K562 (cell line): ENCODE measurements around the gene SNX17. TPM values are rescaled to one million over a fixed set of nuclear protein-coding genes. Genes with fewer than 3 reads are reported as not detected.

ENCODE experiments used
- ATAC-seq: fragments of 200-7000 bp; cut with Tn5 transposase; 3 replicates; pipeline ENCODE4 v1.9.1; 2020; ENCODE audit warnings: moderate library complexity
- BruUV-seq: library from RNA; stranded (reverse); fragments of 400-500 nt; replicated peaks from 2 replicates; lab custom pipeline; 2021; lab: Mats Ljungman, UMichigan
- CTCF ChIA-PET: fragments of 300-600 bp; formaldehyde crosslinking; extraction: SDS; loops from one replicate; lab custom pipeline; 2021; ENCODE audit warnings: low intra/inter-chr PET ratio; lab: Yijun Ruan, JAX
- POLR2A ChIA-PET: fragments of 300-600, 350-650 bp; sonication (Branson Sonifier 250); formaldehyde crosslinking; extraction: SDS; loops from one replicate; lab custom pipeline; 2021; ENCODE audit warnings: antibody characterized with exemption, inconsistent platforms; lab: Yijun Ruan, JAX
- DNase-seq, 4 experiments: peaks; one replicate each; pipeline versions ENCODE4 v3.0.0 to v3.0.0-alpha.2; 2011 to 2018; ENCODE audit warnings: low spot score in 3 of 4, mixed read lengths in 3 of 4; ENCODE audit errors: extremely low read depth in 1 of 4
- FAIRE-seq: peaks from 2 replicates; lab custom pipeline; 2011; peaks lifted over from hg19 to GRCh38; lab: Jason Lieb, UNC
- H2AFZ ChIP-seq: 2 replicates; pipeline ENCODE4 v1.6.0; 2011; ENCODE audit warnings: low read depth, low read length, control low read depth, inconsistent platforms
- H3K27ac ChIP-seq: fragments of 200-600 bp; 3 replicates; pipeline ENCODE4 v1.8.0; 2011; ENCODE audit warnings: low read depth, mild to moderate bottlenecking, control low read depth, inconsistent platforms, low read length, moderate library complexity, mixed read lengths; ENCODE audit errors: extremely low read depth
- H3K27me3 ChIP-seq, 2 experiments: fragments of 300-600 bp in 1 of 2; 2 replicates in 1 of 2; 3 replicates in 1 of 2; pipeline versions ENCODE4 v1.6.0 to v1.8.0; 2011; ENCODE audit warnings: inconsistent platforms in 2 of 2, low read length in 2 of 2, mild to moderate bottlenecking in 1 of 2, mixed read lengths in 1 of 2, moderate library complexity in 1 of 2; ENCODE audit not compliant: control insufficient read depth in 2 of 2, insufficient read depth in 2 of 2
- H3K36me3 ChIP-seq: fragments of 300-600 bp; 3 replicates; pipeline ENCODE4 v1.8.0; 2011; ENCODE audit warnings: mild to moderate bottlenecking, low read length, inconsistent platforms; ENCODE audit not compliant: control insufficient read depth, insufficient read depth
- H3K4me1 ChIP-seq, 2 experiments: fragments of 200-600 bp in 1 of 2; replicated peaks in 1 of 2; 2 replicates in 1 of 2; 3 replicates in 1 of 2; pipeline versions ENCODE4 v1.5.1 to v1.8.0; 2011; ENCODE audit warnings: inconsistent platforms in 2 of 2, low read length in 2 of 2, mild to moderate bottlenecking in 1 of 2, mixed read lengths in 1 of 2, moderate library complexity in 1 of 2; ENCODE audit not compliant: control insufficient read depth in 2 of 2, insufficient read depth in 2 of 2
- H3K4me2 ChIP-seq: 2 replicates; pipeline ENCODE4 v1.6.1; 2011; ENCODE audit warnings: low read length, control low read depth, inconsistent platforms, mixed read lengths; ENCODE audit not compliant: insufficient read depth
- H3K4me3 ChIP-seq: fragments of 200-600 bp; sonication (generic), shearing (Covaris generic); 2 replicates; pipeline ENCODE4 v1.5.1; 2016; ENCODE audit warnings: control low read depth, inconsistent platforms
- H3K79me2 ChIP-seq: fragments of 200-600 bp; 3 replicates; pipeline ENCODE4 v1.8.0; 2011; ENCODE audit warnings: low read length, inconsistent platforms; ENCODE audit not compliant: control insufficient read depth, insufficient read depth
- H3K9ac ChIP-seq, 2 experiments: 2 replicates each; pipeline versions ENCODE4 v1.6.0 to v1.6.1; 2011; ENCODE audit warnings: low read depth in 2 of 2, low read length in 2 of 2, control low read depth in 1 of 2, inconsistent platforms in 1 of 2, mild to moderate bottlenecking in 1 of 2, mixed read lengths in 1 of 2; ENCODE audit not compliant: insufficient read depth in 1 of 2
- H3K9me1 ChIP-seq: one replicate; pipeline ENCODE4 v1.6.0; 2011; ENCODE audit warnings: inconsistent platforms, mild to moderate bottlenecking, low read length, moderate library complexity; ENCODE audit not compliant: control insufficient read depth, insufficient read depth
- H3K9me3 ChIP-seq: replicated peaks from 2 replicates; pipeline ENCODE4 v1.5.1; 2011; ENCODE audit warnings: low read depth, low read length, inconsistent platforms; ENCODE audit not compliant: control insufficient read depth, insufficient read depth
- H4K20me1 ChIP-seq: replicated peaks from 2 replicates; pipeline ENCODE4 v1.6.1; 2011; ENCODE audit warnings: low read length, inconsistent platforms, mixed read lengths; ENCODE audit not compliant: control insufficient read depth, insufficient read depth
- CEBPZ ChIP-seq: fragments of 150-350 bp; IDR thresholded peaks from 2 replicates; pipeline ENCODE4 v1.6.1; 2014; ENCODE audit warnings: low read depth, mild to moderate bottlenecking, low read length, borderline replicate concordance
- CGGBP1 ChIP-seq: fragments of 250-450 bp; sonication (Bioruptor Pico); IDR thresholded peaks from 2 replicates; pipeline ENCODE4 v1.9.0; 2021; ENCODE audit warnings: mild to moderate bottlenecking
- CREB3 ChIP-seq: fragments of 450-650 bp; conservative IDR thresholded peaks from 2 replicates; pipeline ENCODE4 v1.6.1; 2016; ENCODE audit warnings: missing genetic modification characterization, low read depth, mild to moderate bottlenecking, missing compliant biosample characterization, moderate library complexity
- ETS2 ChIP-seq: IDR thresholded peaks from 2 replicates; pipeline ENCODE4 v1.6.1; 2016; ENCODE audit warnings: borderline replicate concordance, missing genetic modification characterization, mild to moderate bottlenecking, moderate library complexity, missing compliant biosample characterization; ENCODE audit not compliant: poor library complexity, severe bottlenecking
- ZNF740 ChIP-seq, 3 experiments: fragments of 200-800 bp in 1 of 3; sonication (Bioruptor generic) in 1 of 3; sonication (generic) in 1 of 3; formaldehyde crosslinking in 1 of 3; IDR thresholded peaks; 2 replicates each; pipeline versions ENCODE4 v1.6.1 to v1.8.0; 2016 to 2022; ENCODE audit warnings: mild to moderate bottlenecking in 2 of 3, missing compliant biosample characterization in 2 of 3, missing genetic modification characterization in 2 of 3, missing genetic modification reagents in 1 of 3
- ZNF785 ChIP-seq: fragments of 250-450 bp; sonication (Bioruptor Pico); IDR thresholded peaks from 2 replicates; pipeline ENCODE4 v1.4.0; 2020; ENCODE audit warnings: mild to moderate bottlenecking
- WGBS: fragments of 100-300 bp; shearing (Covaris generic); methylation state at CpG from one replicate; pipeline ENCODE4 v1.1.6; 2016; ENCODE audit warnings: low coverage, mixed read lengths; ENCODE audit not compliant: insufficient coverage; ENCODE audit errors: missing lambda C conversion rate; 5-methylcytosine and 5-hydroxymethylcytosine counted together
- in situ Hi-C: fragments of 300-500 bp; cut with MboI; formaldehyde crosslinking; loops from 4 replicates; pipeline ENCODE4 v1.15.0; 2018; ENCODE audit warnings: inconsistent platforms, mixed read lengths
- intact Hi-C: fragments of 100-400 bp; cut with micrococcal nuclease; formaldehyde crosslinking; loops from 2 replicates; pipeline ENCODE4 v1.14.2; 2022
- polyA plus RNA-seq, 8 experiments: library from polyadenylated mRNA; depleted of rRNA in 4 of 8; stranded (reverse) in 5 of 8; unstranded in 3 of 8; fragments of >200 nt; fragmentation: Nextera tagmentation in 2 of 8; fragmentation: Illumina TruSeq in 1 of 8; extraction: Ambion mirVana in 2 of 8; extraction: Trizol in 1 of 8; gene quantifications; 2 replicates each; pipeline versions ENCODE4 v1.2.1 to v1.2.3, GENCODE V29; 2011 to 2014; ENCODE audit warnings: inconsistent platforms in 1 of 8, missing spikeins in 1 of 8
- total RNA-seq, 7 experiments: library from RNA; depleted of rRNA in 6 of 7; stranded (reverse); fragments of >200 nt in 6 of 7; fragmentation: Illumina TruSeq in 2 of 7; extraction: Trizol in 2 of 7; gene quantifications; 2 replicates each; pipeline versions ENCODE4 v1.2.1 to v1.2.3, GENCODE V29; 2011 to 2021; ENCODE audit warnings: low replicate concordance in 1 of 7
- TF ChIP-seq, protein P1 (sequence below): sonication (generic); formaldehyde crosslinking; IDR thresholded peaks from 2 replicates; pipeline ENCODE4 v1.8.1; 2023; ENCODE audit warnings: mild to moderate bottlenecking, missing genetic modification reagents

Gene SNX17
- total and polyA plus RNA-seq, 9 of the 15 experiments (the other 6 are each of a cell fraction or from before 2014, with no cell fraction given) = 3.0 to 75.7 (median 54.6) TPM

DNA sequence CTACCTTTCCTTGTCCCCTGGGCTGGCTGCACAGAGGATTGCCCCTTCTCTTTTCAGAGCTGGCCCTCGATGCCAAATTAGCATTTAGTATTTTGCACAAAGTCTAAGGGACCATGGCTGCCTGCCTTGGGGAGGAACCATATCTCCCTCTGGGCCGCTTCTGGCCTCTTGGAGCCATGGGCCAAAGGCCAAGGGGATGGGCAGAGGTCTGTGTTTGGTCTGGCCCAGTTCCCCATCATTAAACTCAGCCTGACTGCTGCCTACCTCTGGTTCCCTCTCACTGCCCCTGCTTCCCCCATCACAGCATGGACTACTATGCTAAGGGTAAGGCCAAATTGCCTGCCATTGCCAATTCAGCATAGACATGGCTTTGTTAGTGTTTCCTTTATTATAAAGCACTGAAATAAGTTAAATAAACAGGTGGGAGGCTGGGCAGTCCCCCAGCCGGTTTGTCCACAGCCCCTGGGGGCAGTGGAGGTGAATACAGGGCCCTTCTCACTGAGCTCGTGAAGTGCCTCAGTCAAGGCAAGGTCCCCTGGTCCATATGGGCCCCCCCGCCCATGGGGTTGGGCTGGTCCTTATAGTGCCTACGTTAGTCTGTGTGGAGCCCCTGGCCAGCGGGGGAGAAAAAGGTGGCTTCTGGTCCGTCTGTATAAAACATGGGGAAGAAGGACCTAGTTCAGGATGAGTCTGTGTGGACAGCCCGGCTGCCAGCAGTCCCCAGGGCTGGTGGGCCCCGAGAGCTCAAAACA is 6.6 kb downstream of the SNX17 start (continued):
- TF ChIP-seq ZNF740 (CRISPR knock-in tag; IDR thresholded peaks at IDR 0.05) (peak; percentile 59; the same call in 1 of the 2 replicates), ZNF740 (tag; IDR thresholded peaks at IDR 0.05) (no peak), ZNF785 (CRISPR knock-in tag) (no peak), ETS2 (tag) (no peak)

DNA sequence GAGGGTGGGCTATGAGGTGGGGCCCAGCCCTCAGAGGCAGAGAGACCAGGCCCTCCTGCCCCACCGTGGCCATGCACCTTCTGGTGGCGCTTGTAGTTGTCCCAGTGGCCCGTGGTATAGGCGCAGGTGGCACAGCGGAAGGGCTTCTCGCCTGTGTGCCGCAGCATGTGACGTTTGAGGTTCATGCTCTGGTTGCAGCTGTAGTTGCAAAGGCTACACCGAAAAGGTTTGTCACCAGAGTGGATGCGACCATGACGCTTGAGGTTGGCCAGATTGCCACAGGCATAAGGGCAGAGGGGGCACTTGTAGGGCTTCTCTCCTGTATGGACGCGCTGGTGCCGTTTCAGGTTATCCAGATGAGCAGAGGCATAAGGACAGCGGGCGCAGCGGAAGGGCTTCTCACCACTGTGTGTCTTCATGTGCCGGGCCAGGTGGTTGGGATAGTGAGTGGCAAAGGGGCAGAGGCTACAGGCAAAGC is 7.2 kb downstream of the SNX17 start:
- peaks cover 83% of the 10 kb centered on the region for H3K36me3 ChIP-seq
- POLR2A ChIA-PET = interaction anchor here (0.6 to 0.8 kb wide), 2 partner anchors 8 to 21 kb away, joined by 3 read pairs; partner anchors contain the start of gene GTF3C2
- TF ChIP-seq CGGBP1 = no peak
- no peak for TF ChIP-seq CREB3
- no peak for TF ChIP-seq CEBPZ
- TF ChIP-seq, protein P1, sequence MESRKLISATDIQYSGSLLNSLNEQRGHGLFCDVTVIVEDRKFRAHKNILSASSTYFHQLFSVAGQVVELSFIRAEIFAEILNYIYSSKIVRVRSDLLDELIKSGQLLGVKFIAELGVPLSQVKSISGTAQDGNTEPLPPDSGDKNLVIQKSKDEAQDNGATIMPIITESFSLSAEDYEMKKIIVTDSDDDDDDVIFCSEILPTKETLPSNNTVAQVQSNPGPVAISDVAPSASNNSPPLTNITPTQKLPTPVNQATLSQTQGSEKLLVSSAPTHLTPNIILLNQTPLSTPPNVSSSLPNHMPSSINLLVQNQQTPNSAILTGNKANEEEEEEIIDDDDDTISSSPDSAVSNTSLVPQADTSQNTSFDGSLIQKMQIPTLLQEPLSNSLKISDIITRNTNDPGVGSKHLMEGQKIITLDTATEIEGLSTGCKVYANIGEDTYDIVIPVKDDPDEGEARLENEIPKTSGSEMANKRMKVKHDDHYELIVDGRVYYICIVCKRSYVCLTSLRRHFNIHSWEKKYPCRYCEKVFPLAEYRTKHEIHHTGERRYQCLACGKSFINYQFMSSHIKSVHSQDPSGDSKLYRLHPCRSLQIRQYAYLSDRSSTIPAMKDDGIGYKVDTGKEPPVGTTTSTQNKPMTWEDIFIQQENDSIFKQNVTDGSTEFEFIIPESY (CRISPR knock-in tag) = peak; percentile 19; the same call in 1 of the 2 replicates

More for the DNA sequence above, 7.2 kb downstream of the SNX17 start:
- Histone ChIP-seq H2AFZ (no peak overlapping the region), H3K27me3 (no peaks in the 10 kb centered on the region), H3K4me1 (peaks cover 7 to 42% of the 10 kb centered on the region in 2 experiments), H3K4me3 (no peak overlapping the region), H3K79me2 (peaks cover 25% of the 10 kb centered on the region), H3K4me2 (no peak overlapping the region), H3K9me3 (no peaks in the 10 kb centered on the region), H4K20me1 (no peaks in the 10 kb centered on the region), H3K27ac (no peak overlapping the region), H3K9me1 (no peaks in the 10 kb centered on the region), H3K9ac (0 out of 4 replicates have a peak overlapping the region, but pooled peaks of 1 of the 2 experiments have one; percentile 48)
- FAIRE-seq = no peak
- no TSS peak for BruUV-seq
- no peak for ATAC-seq
- in situ Hi-C loops (no loop called here), intact Hi-C loops (no loop called here)
- DNase-seq = no peak
- CTCF ChIA-PET = no interaction called here
- 95% methylated on average over 14 of the region's 18 CpGs for WGBS
